Prostate gland (tissue), 1 donor: ENCODE data around the gene TBL1X.

Source experiments
- POLR2A ChIP-seq: fragments of 450-650 bp; IDR thresholded peaks from one replicate; pipeline ENCODE4 v1.6.1; 2016; ENCODE audit warnings: antibody characterized with exemption, mild to moderate bottlenecking
- POLR2AphosphoS5 ChIP-seq: sonication (generic); formaldehyde crosslinking; IDR thresholded peaks from one replicate; pipeline ENCODE4 v1.6.1; 2017; ENCODE audit warnings: antibody characterized with exemption

DNA sequence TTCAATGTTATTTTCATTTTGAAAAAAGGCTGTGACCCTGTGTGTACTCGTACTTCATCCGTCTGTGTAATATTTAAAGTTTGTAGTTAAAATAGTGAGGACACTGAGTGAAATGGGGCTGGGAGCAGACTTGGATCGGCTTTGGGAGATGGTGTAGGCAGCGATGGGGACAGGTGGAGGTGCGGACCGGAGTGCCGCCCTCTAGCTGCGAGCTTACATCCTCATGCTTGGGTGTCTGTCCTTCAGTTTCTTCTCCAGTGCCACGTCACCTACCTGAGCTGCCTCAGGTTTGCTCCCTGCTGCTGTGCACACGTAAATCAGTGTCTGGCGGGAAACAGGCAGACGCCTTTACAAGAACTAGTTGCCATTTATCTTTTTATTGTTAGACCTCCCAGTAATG, 154.7 kb downstream of the TBL1X start:
- TF ChIP-seq POLR2A, result no peak
- no peak for TF ChIP-seq POLR2AphosphoS5
